Testis (tissue), 3 donors: ENCODE measurements around the gene ETV2. TPM values are rescaled to one million over a fixed set of nuclear protein-coding genes. Genes with fewer than 3 reads are reported as not detected.

Experiments used
- DNase-seq: peaks from one replicate; pipeline ENCODE4 v3.0.0-alpha.2; 2019
- H3K27ac ChIP-seq, 2 donors: fragments of 200-600 bp; sonication (generic); one replicate each; pipeline ENCODE4 v1.5.1; 2019
- H3K27me3 ChIP-seq: fragments of 200-600 bp; sonication (generic); one replicate; pipeline ENCODE4 v1.5.1; 2019
- H3K36me3 ChIP-seq: fragments of 200-600 bp; sonication (generic); one replicate; pipeline ENCODE4 v1.5.1; 2017; ENCODE audit warnings: low read depth; ENCODE audit errors: missing control alignments
- H3K4me1 ChIP-seq: fragments of 200-600 bp; sonication (generic); one replicate; pipeline ENCODE4 v1.5.1; 2019
- H3K4me3 ChIP-seq, 2 donors: fragments of 200-600 bp; sonication (generic); one replicate each; pipeline ENCODE4 v1.5.1; 2017 to 2019
- H3K9me3 ChIP-seq: fragments of 200-600 bp; sonication (generic); one replicate; pipeline ENCODE4 v1.5.1; 2017
- CTCF ChIP-seq, 3 experiments: fragments of 450-650 bp in 2 of 3; fragments of 200-600 bp in 1 of 3; sonication (generic) in 1 of 3; IDR thresholded peaks; one replicate each; pipeline ENCODE4 v1.5.1; 2016 to 2019; ENCODE audit warnings: antibody characterized with exemption in 3 of 3, mild to moderate bottlenecking in 2 of 3, moderate library complexity in 1 of 3
- POLR2A ChIP-seq: fragments of 450-650 bp; IDR thresholded peaks from one replicate; pipeline ENCODE4 v1.6.1; 2017; ENCODE audit warnings: antibody characterized with exemption, mild to moderate bottlenecking, moderate library complexity
- WGBS, 2 donors: methylation state at CpG; one replicate each; pipeline ENCODE4 v1.1.5; 2018; 5-methylcytosine and 5-hydroxymethylcytosine counted together
- intact Hi-C: fragments of 100-400 bp; cut with DNase I; formaldehyde crosslinking; loops from one replicate; pipeline ENCODE4 v1.15.1; 2023; ENCODE audit warnings: low total_unique reads
- polyA plus RNA-seq: library from polyadenylated mRNA; stranded (reverse); fragments of 350-450 nt; fragmentation: Illumina TruSeq; extraction: RNeasy Lipid Tissue Mini Kit (QIAGEN cat#74804); gene quantifications from one replicate; pipeline ENCODE4 v1.2.3, GENCODE V29; 2014; ENCODE audit warnings: low read depth, low replicate concordance; ENCODE audit not compliant: insufficient read depth
- total RNA-seq, 2 donors: library from RNA; depleted of rRNA; stranded (reverse); fragments of >200 nt; gene quantifications; one replicate each; pipeline ENCODE4 v1.2.3, GENCODE V29; 2016

ETV2 gene
- total and polyA plus RNA-seq, 3 donors from 2014 or later = 4.8 to 27.2 (median 14.4) TPM

GRCh38 chr19:35692010-35692409 lies 50.5 kb downstream of the ETV2 start:
- Histone ChIP-seq H3K27me3 (no peaks in the 10 kb centered on the region), H3K4me3 (no peak overlapping the region), H3K36me3 (no peaks in the 10 kb centered on the region), H3K27ac (no peak overlapping the region), H3K9me3 (no peaks in the 10 kb centered on the region), H3K4me1 (no peaks in the 10 kb centered on the region)
- 57 to 70% methylated on average over 5 to 11 of the region's 11 CpGs for WGBS, 2 donors
- TF ChIP-seq CTCF (IDR thresholded peaks at IDR 0.05) = no peak
- TF ChIP-seq POLR2A = no peak
- intact Hi-C loops = no loop called here
- DNase-seq = no peak

- H3K9me3 ChIP-seq = no peaks in the 10 kb centered on the region
- no peak overlapping the region for H3K4me3 ChIP-seq
- intact Hi-C loops = no loop called here
- 27 to 37% methylated on average over 8 of the region's 8 CpGs for WGBS, 2 donors
- no peaks in the 10 kb centered on the region for H3K27me3 ChIP-seq
- TF ChIP-seq POLR2A (no peak), CTCF (IDR thresholded peaks at IDR 0.05) (no peak)
- H3K4me1 ChIP-seq = no peaks in the 10 kb centered on the region
- H3K27ac ChIP-seq = no peak overlapping the region
- DNase-seq = no peak
- no peaks in the 10 kb centered on the region for H3K36me3 ChIP-seq
Measured at GRCh38 chr19:35693422-35693821, 51.9 kb downstream of the ETV2 start.

GRCh38 chr19:35693835-35694599 lies 52.5 kb downstream of the ETV2 start:
- WGBS, 2 donors = 48 to 51% methylated on average over 8 of the region's 8 CpGs
- H3K9me3 ChIP-seq = no peaks in the 10 kb centered on the region
- H3K36me3 ChIP-seq = no peaks in the 10 kb centered on the region
- H3K4me1 ChIP-seq = no peaks in the 10 kb centered on the region
- intact Hi-C loops = no loop called here
- H3K27me3 ChIP-seq = no peaks in the 10 kb centered on the region
- peak; percentile 85 to 89 (median 86) for TF ChIP-seq CTCF (IDR thresholded peaks at IDR 0.05)
- no peak for TF ChIP-seq POLR2A
- peak; percentile 91 for DNase-seq
- no peak overlapping the region for H3K27ac ChIP-seq
- H3K4me3 ChIP-seq = no peak overlapping the region

Other genes with a start within 250 kb of the ETV2 start
- not detected for gene FFAR2, start 193.5 kb upstream of the ETV2 start, total RNA-seq
- 0.20 TPM for gene FFAR2, start 193.5 kb upstream of the ETV2 start, polyA plus RNA-seq
- 1 to 10 TPM; 2.7 to 5.6 TPM for gene KRTDAP, start 151.3 kb upstream of the ETV2 start, total RNA-seq
- 14.5 TPM for gene KRTDAP, start 151.3 kb upstream of the ETV2 start, polyA plus RNA-seq
- 1 to 10 TPM; 5.8 to 7.9 TPM for gene DMKN, start 128.1 kb upstream of the ETV2 start, total RNA-seq
- gene DMKN, start 128.1 kb upstream of the ETV2 start, polyA plus RNA-seq = 24.0 TPM
- under 1 TPM; 0.16 to 0.19 TPM for gene SBSN, start 113.4 kb upstream of the ETV2 start, total RNA-seq
- gene SBSN, start 113.4 kb upstream of the ETV2 start, polyA plus RNA-seq = 0.47 TPM
- 100 to 1,000 TPM; 123 to 338 TPM for gene GAPDHS, start 108.3 kb upstream of the ETV2 start, total RNA-seq
- gene GAPDHS, start 108.3 kb upstream of the ETV2 start, polyA plus RNA-seq = 363 TPM
- gene TMEM147, start 96.1 kb upstream of the ETV2 start, total RNA-seq = 100 to 1,000 TPM; 125 TPM
- gene TMEM147, start 96.1 kb upstream of the ETV2 start, polyA plus RNA-seq = 146 TPM
- gene ATP4A, start 78.1 kb upstream of the ETV2 start, total RNA-seq = 1 to 10 TPM in 1 of 2 donors, under 1 TPM in 1; 0.87 to 1.1 TPM
- 1.1 TPM for gene ATP4A, start 78.1 kb upstream of the ETV2 start, polyA plus RNA-seq
- under 1 TPM in 1 of 2 donors, not detected in 1; 0.74 TPM for gene PMIS2, start 55.6 kb upstream of the ETV2 start, total RNA-seq
- 2.0 TPM for gene PMIS2, start 55.6 kb upstream of the ETV2 start, polyA plus RNA-seq
- 10 to 100 TPM; 25.5 to 33.9 TPM for gene HAUS5, start 29.0 kb upstream of the ETV2 start, total RNA-seq
- gene HAUS5, start 29.0 kb upstream of the ETV2 start, polyA plus RNA-seq = 24.4 TPM
- gene RBM42, start 12.7 kb upstream of the ETV2 start, total RNA-seq = 100 to 1,000 TPM; 105 to 109 TPM
- 64.2 TPM for gene RBM42, start 12.7 kb upstream of the ETV2 start, polyA plus RNA-seq
- gene COX6B1, start 6.6 kb downstream of the ETV2 start, total RNA-seq = 100 to 1,000 TPM; 198 to 262 TPM
- 322 TPM for gene COX6B1, start 6.6 kb downstream of the ETV2 start, polyA plus RNA-seq
- gene UPK1A, start 24.8 kb downstream of the ETV2 start, total RNA-seq = under 1 TPM; 0.37 to 0.47 TPM
- gene UPK1A, start 24.8 kb downstream of the ETV2 start, polyA plus RNA-seq = 1.0 TPM
- 10 to 100 TPM; 26.1 to 32.5 TPM for gene ZBTB32, start 62.8 kb downstream of the ETV2 start, total RNA-seq
- 125 TPM for gene ZBTB32, start 62.8 kb downstream of the ETV2 start, polyA plus RNA-seq
- gene KMT2B, start 76.3 kb downstream of the ETV2 start, total RNA-seq = 100 to 1,000 TPM; 109 to 110 TPM
- 73.3 TPM for gene KMT2B, start 76.3 kb downstream of the ETV2 start, polyA plus RNA-seq
- 10 to 100 TPM; 15.7 to 15.9 TPM for gene IGFLR1, start 100.7 kb downstream of the ETV2 start, total RNA-seq
- 9.9 TPM for gene IGFLR1, start 100.7 kb downstream of the ETV2 start, polyA plus RNA-seq
- gene U2AF1L4, start 103.7 kb downstream of the ETV2 start, total RNA-seq = 10 to 100 TPM; 47.2 to 49.6 TPM
- gene U2AF1L4, start 103.7 kb downstream of the ETV2 start, polyA plus RNA-seq = 45.3 TPM
- 100 to 1,000 TPM; 100 to 121 TPM for gene PSENEN, start 103.9 kb downstream of the ETV2 start, total RNA-seq
- gene PSENEN, start 103.9 kb downstream of the ETV2 start, polyA plus RNA-seq = 303 TPM
- gene LIN37, start 106.8 kb downstream of the ETV2 start, total RNA-seq = 10 to 100 TPM; 30.2 TPM
- 24.8 TPM for gene LIN37, start 106.8 kb downstream of the ETV2 start, polyA plus RNA-seq
- gene HSPB6, start 115.3 kb downstream of the ETV2 start, total RNA-seq = 10 to 100 TPM; 50.9 to 57.1 TPM
- 146 TPM for gene HSPB6, start 115.3 kb downstream of the ETV2 start, polyA plus RNA-seq
- gene PROSER3, start 116.4 kb downstream of the ETV2 start, total RNA-seq = 10 to 100 TPM; 48.3 to 72.0 TPM
- 75.9 TPM for gene PROSER3, start 116.4 kb downstream of the ETV2 start, polyA plus RNA-seq
- 100 to 1,000 TPM in 1 of 2 donors, 10 to 100 TPM in 1; 56.2 to 133 TPM for gene ARHGAP33, start 133.8 kb downstream of the ETV2 start, total RNA-seq
- 46.6 TPM for gene ARHGAP33, start 133.8 kb downstream of the ETV2 start, polyA plus RNA-seq
- 1 to 10 TPM in 1 of 2 donors, under 1 TPM in 1; 0.99 to 1.3 TPM for gene PRODH2, start 171.1 kb downstream of the ETV2 start, total RNA-seq
- gene PRODH2, start 171.1 kb downstream of the ETV2 start, polyA plus RNA-seq = 2.7 TPM
- 1 to 10 TPM; 1.8 to 2.7 TPM for gene NPHS1, start 210.8 kb downstream of the ETV2 start, total RNA-seq
- gene NPHS1, start 210.8 kb downstream of the ETV2 start, polyA plus RNA-seq = 3.8 TPM
- under 1 TPM; 0.56 to 0.87 TPM for gene KIRREL2, start 215.2 kb downstream of the ETV2 start, total RNA-seq
- 0.84 TPM for gene KIRREL2, start 215.2 kb downstream of the ETV2 start, polyA plus RNA-seq
- gene APLP1, start 226.8 kb downstream of the ETV2 start, total RNA-seq = 10 to 100 TPM; 45.7 to 54.3 TPM
- 37.9 TPM for gene APLP1, start 226.8 kb downstream of the ETV2 start, polyA plus RNA-seq